SK-N-SH treated with all-trans-retinoic acid at 6 μM for 48 hours (cell line): ENCODE measurements around the gene AXIN1.

Experiments
- ARNTL ChIP-seq: fragments of 450-650 bp; formaldehyde crosslinking; IDR thresholded peaks from 2 replicates; pipeline ENCODE4 v1.5.0; 2020; ENCODE audit warnings: low read depth, mild to moderate bottlenecking, moderate library complexity, borderline replicate concordance
- CSRNP3 ChIP-seq: fragments of 250-450 bp; sonication (Bioruptor Pico); IDR thresholded peaks from 2 replicates; pipeline ENCODE4 v1.5.1; 2021; ENCODE audit warnings: mild to moderate bottlenecking, moderate library complexity
- PATZ1 ChIP-seq: fragments of 250-450 bp; sonication (Bioruptor Pico); IDR thresholded peaks from 2 replicates; pipeline ENCODE4 v1.8.0; 2020; ENCODE audit warnings: mild to moderate bottlenecking, moderate library complexity, borderline replicate concordance
- POU6F1 ChIP-seq: fragments of 250-450 bp; sonication (Bioruptor Pico); IDR thresholded peaks from 2 replicates; pipeline ENCODE4 v1.8.0; 2021; ENCODE audit warnings: low read depth, mild to moderate bottlenecking, moderate library complexity, borderline replicate concordance
- PPARA ChIP-seq: fragments of 250-450 bp; sonication (Bioruptor Pico); IDR thresholded peaks from 2 replicates; pipeline ENCODE4 v1.5.0; 2020; ENCODE audit warnings: mild to moderate bottlenecking, borderline replicate concordance
- RARB ChIP-seq: fragments of 250-450 bp; sonication (Bioruptor Pico); IDR thresholded peaks from 2 replicates; pipeline ENCODE4 v1.8.0; 2021; ENCODE audit warnings: mild to moderate bottlenecking, moderate library complexity
- SNAI2 ChIP-seq: fragments of 250-450 bp; sonication (Bioruptor Pico); IDR thresholded peaks from 2 replicates; pipeline ENCODE4 v1.5.0; 2020; ENCODE audit warnings: mild to moderate bottlenecking, moderate library complexity
- TCF4 ChIP-seq: fragments of 250-450 bp; sonication (Bioruptor Pico); IDR thresholded peaks from 2 replicates; pipeline ENCODE4 v1.8.0; 2021; ENCODE audit warnings: mild to moderate bottlenecking, moderate library complexity, borderline replicate concordance
- ZC3H10 ChIP-seq: fragments of 250-450 bp; sonication (Bioruptor Pico); IDR thresholded peaks from 2 replicates; pipeline ENCODE4 v1.5.1; 2021; ENCODE audit warnings: mild to moderate bottlenecking, moderate library complexity
- ZFP3 ChIP-seq: fragments of 250-450 bp; sonication (Bioruptor Pico); IDR thresholded peaks from 2 replicates; pipeline ENCODE4 v1.5.0; 2020; ENCODE audit warnings: mild to moderate bottlenecking, moderate library complexity
- ZNF565 ChIP-seq: fragments of 450-650 bp; formaldehyde crosslinking; conservative IDR thresholded peaks from 2 replicates; pipeline ENCODE4 v1.5.0; 2020; ENCODE audit warnings: low read depth, mild to moderate bottlenecking, moderate library complexity

- TF ChIP-seq PPARA (CRISPR knock-in tag) (no peak), CSRNP3 (no peak), POU6F1 (no peak), ARNTL (CRISPR knock-in tag) (no peak), ZFP3 (no peak), RARB (CRISPR knock-in tag) (no peak), TCF4 (CRISPR knock-in tag) (no peak), PATZ1 (CRISPR knock-in tag) (no peak), ZNF565 (CRISPR knock-in tag) (no peak), ZC3H10 (CRISPR knock-in tag) (no peak), SNAI2 (CRISPR knock-in tag) (no peak)
Measured at GRCh38 chr16:249431-249830, 103.1 kb downstream of the AXIN1 start.
